Activated CD8-positive, alpha-beta T cell treated with anti-CD3 and anti-CD28 coated beads for 36 hours (primary cell): ENCODE measurements around the gene UFC1. TPM values are rescaled to one million over a fixed set of nuclear protein-coding genes. Genes with fewer than 3 reads are reported as not detected.

Source experiments
- ATAC-seq: fragments of 200-7000 bp; cut with Tn5 transposase; one replicate; pipeline ENCODE4 v1.10.0; 2021; ENCODE audit warnings: mild to moderate bottlenecking, moderate library complexity
- CTCF ChIA-PET: fragments of 350-600 bp; sonication (Branson Sonifier 250); formaldehyde crosslinking; loops from one replicate; lab custom pipeline; 2021; ENCODE audit warnings: antibody characterized with exemption; lab: Charles Lee
- POLR2A ChIA-PET: fragments of 350-600 bp; sonication (Branson Sonifier 250); formaldehyde crosslinking; loops from one replicate; lab custom pipeline; 2021; ENCODE audit warnings: antibody characterized with exemption; lab: Charles Lee
- DNase-seq: peaks from one replicate; pipeline ENCODE4 v3.0.0-alpha.2; 2020
- H3K27ac Mint-ChIP-seq: one replicate; pipeline ENCODE4 v1.8.0; 2021; ENCODE audit warnings: mild to moderate bottlenecking, mixed read lengths
- H3K27me3 Mint-ChIP-seq: one replicate; pipeline ENCODE4 v1.8.0; 2021; ENCODE audit warnings: mixed read lengths
- H3K36me3 Mint-ChIP-seq: one replicate; pipeline ENCODE4 v1.8.0; 2021; ENCODE audit warnings: low read depth, mixed read lengths
- H3K4me1 Mint-ChIP-seq: one replicate; pipeline ENCODE4 v1.8.0; 2021; ENCODE audit warnings: low read depth, mixed read lengths
- H3K4me3 Mint-ChIP-seq: one replicate; pipeline ENCODE4 v1.8.0; 2021; ENCODE audit warnings: mild to moderate bottlenecking, moderate library complexity, mixed read lengths
- H3K9me3 Mint-ChIP-seq: one replicate; pipeline ENCODE4 v1.8.0; 2021; ENCODE audit warnings: mixed read lengths
- intact Hi-C: fragments of 100-400 bp; cut with micrococcal nuclease; formaldehyde crosslinking; loops from one replicate; pipeline ENCODE4 v1.10.0; 2022
- total RNA-seq, 2 experiments: library from RNA; stranded (reverse); gene quantifications; one replicate each; pipeline ENCODE4 v1.2.3, GENCODE V29; 2021
- TF ChIP-seq, protein P1 (sequence below): fragments of 200-600 bp; IDR thresholded peaks from one replicate; pipeline ENCODE4 v1.8.0; 2022; ENCODE audit warnings: antibody characterized with exemption, mild to moderate bottlenecking

Gene UFC1
- total RNA-seq, 2 experiments from 2014 or later = 81.2 to 84.1 TPM

- Mint-ChIP-seq H3K9me3 (no peaks in the 10 kb centered on the region), H3K27ac (no peak overlapping the region), H3K4me3 (peak overlapping the region; percentile 80), H3K4me1 (peaks cover 61% of the 10 kb centered on the region), H3K36me3 (peaks cover 30% of the 10 kb centered on the region), H3K27me3 (no peaks in the 10 kb centered on the region)
- no peak for DNase-seq
- POLR2A ChIA-PET = interaction anchor here (1.0 to 1.3 kb wide), 3 partner anchors 16 to 41 kb away, joined by 3 to 5 read pairs (median 5); partner anchors contain the start of genes B4GALT3 and NDUFS2
- intact Hi-C loops = no loop called here
- TF ChIP-seq, protein P1, sequence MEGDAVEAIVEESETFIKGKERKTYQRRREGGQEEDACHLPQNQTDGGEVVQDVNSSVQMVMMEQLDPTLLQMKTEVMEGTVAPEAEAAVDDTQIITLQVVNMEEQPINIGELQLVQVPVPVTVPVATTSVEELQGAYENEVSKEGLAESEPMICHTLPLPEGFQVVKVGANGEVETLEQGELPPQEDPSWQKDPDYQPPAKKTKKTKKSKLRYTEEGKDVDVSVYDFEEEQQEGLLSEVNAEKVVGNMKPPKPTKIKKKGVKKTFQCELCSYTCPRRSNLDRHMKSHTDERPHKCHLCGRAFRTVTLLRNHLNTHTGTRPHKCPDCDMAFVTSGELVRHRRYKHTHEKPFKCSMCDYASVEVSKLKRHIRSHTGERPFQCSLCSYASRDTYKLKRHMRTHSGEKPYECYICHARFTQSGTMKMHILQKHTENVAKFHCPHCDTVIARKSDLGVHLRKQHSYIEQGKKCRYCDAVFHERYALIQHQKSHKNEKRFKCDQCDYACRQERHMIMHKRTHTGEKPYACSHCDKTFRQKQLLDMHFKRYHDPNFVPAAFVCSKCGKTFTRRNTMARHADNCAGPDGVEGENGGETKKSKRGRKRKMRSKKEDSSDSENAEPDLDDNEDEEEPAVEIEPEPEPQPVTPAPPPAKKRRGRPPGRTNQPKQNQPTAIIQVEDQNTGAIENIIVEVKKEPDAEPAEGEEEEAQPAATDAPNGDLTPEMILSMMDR = no peak
- no peak for ATAC-seq
- CTCF ChIA-PET = interaction anchor here (1.8 kb wide), 1 partner anchor 66 kb away, joined by 7 read pairs; the partner anchor contains the start of gene TOMM40L
Measured at GRCh38 chr1:161160671-161161145, 6.9 kb downstream of the UFC1 start.

DNA sequence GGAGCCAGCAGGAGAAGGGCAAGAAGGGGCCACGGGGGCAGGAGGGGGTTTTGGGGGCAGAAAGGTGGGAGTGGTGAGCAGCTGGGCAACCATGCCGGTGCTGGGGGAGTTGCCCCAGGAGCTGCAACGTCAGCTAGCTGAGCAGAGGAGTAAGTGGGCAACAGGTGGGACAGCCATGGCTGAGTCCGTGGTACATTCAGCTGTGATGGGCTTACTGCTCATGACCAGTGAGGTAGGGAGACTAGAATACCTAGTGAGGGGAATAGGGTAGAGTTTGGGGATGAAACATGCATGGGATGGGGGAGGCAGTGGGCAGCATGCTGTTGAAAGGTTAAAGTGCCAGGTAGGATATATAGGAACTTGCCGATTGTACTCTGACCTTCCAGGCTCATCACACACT is 7.9 kb downstream of the UFC1 start:
- intact Hi-C loops = no loop called here
- H3K36me3 Mint-ChIP-seq = peaks cover 30% of the 10 kb centered on the region
- H3K9me3 Mint-ChIP-seq = no peaks in the 10 kb centered on the region
- H3K4me3 Mint-ChIP-seq = peak overlapping the region; percentile 3
- no peak overlapping the region for H3K27ac Mint-ChIP-seq
- DNase-seq (no peak), ATAC-seq (no peak)
- peaks cover 58% of the 10 kb centered on the region for H3K4me1 Mint-ChIP-seq
- H3K27me3 Mint-ChIP-seq = no peaks in the 10 kb centered on the region
- ChIA-PET CTCF (interaction anchor here (1.6 to 1.8 kb wide), 2 partner anchors 65 to 129 kb away, joined by 3 to 7 read pairs; partner anchors contain the start of gene TOMM40L), POLR2A (interaction anchor here (0.7 to 1.2 kb wide), 5 partner anchors 19 to 117 kb away, joined by 3 read pairs; partner anchors contain the start of gene NDUFS2)
- TF ChIP-seq, protein P1 = no peak

GRCh38 chr1:161162052-161162451 is 8.3 kb downstream of the UFC1 start:
- ChIA-PET CTCF (interaction anchor here (1.6 to 1.8 kb wide), 3 partner anchors 44 to 129 kb away, joined by 3 to 7 read pairs (median 4); partner anchors contain the start of genes NIT1, PFDN2 and TOMM40L), POLR2A (interaction anchor here (0.7 to 1.2 kb wide), 6 partner anchors 20 to 117 kb away, joined by 3 to 4 read pairs (median 3); partner anchors contain the start of genes NDUFS2 and PCP4L1)
- TF ChIP-seq, protein P1 = no peak
- DNase-seq (no peak), ATAC-seq (no peak)
- intact Hi-C loops = no loop called here
- H3K9me3 Mint-ChIP-seq = no peaks in the 10 kb centered on the region
- H3K27me3 Mint-ChIP-seq = no peaks in the 10 kb centered on the region
- peaks cover 60% of the 10 kb centered on the region for H3K4me1 Mint-ChIP-seq
- H3K36me3 Mint-ChIP-seq = peaks cover 27% of the 10 kb centered on the region
- H3K4me3 Mint-ChIP-seq = peak overlapping the region; percentile 3
- H3K27ac Mint-ChIP-seq = peak overlapping the region; percentile 9

GRCh38 chr1:161162806-161163205 is 9.0 kb downstream of the UFC1 start:
- no peak for ATAC-seq
- ChIA-PET POLR2A (interaction anchor here (0.9 to 6.5 kb wide), 3 partner anchors 13 to 96 kb away, joined by 3 to 46 read pairs (median 4); partner anchors contain the start of genes B4GALT3 and PCP4L1), CTCF (interaction anchor here (1.6 to 1.8 kb wide), 3 partner anchors 45 to 128 kb away, joined by 3 to 7 read pairs (median 4); partner anchors contain the start of genes NIT1, PFDN2 and TOMM40L)
- intact Hi-C loops = no loop called here
- Mint-ChIP-seq H3K4me3 (no peak overlapping the region), H3K36me3 (peaks cover 24% of the 10 kb centered on the region), H3K27me3 (no peaks in the 10 kb centered on the region), H3K9me3 (no peaks in the 10 kb centered on the region), H3K4me1 (peaks cover 65% of the 10 kb centered on the region), H3K27ac (no peak overlapping the region)
- TF ChIP-seq, protein P1 = no peak
- no peak for DNase-seq

GRCh38 chr1:161163793-161164192 is 10.0 kb downstream of the UFC1 start:
- DNase-seq (no peak), ATAC-seq (no peak)
- Mint-ChIP-seq H3K27me3 (no peaks in the 10 kb centered on the region), H3K27ac (peak overlapping the region; percentile 1), H3K4me3 (no peak overlapping the region), H3K4me1 (peaks cover 64% of the 10 kb centered on the region), H3K9me3 (no peaks in the 10 kb centered on the region), H3K36me3 (peaks cover 21% of the 10 kb centered on the region)
- intact Hi-C loops = no loop called here
- CTCF ChIA-PET = interaction anchor here (1.8 to 2.9 kb wide), 3 partner anchors 10 to 46 kb away, joined by 4 to 50 read pairs (median 16); partner anchors contain the start of genes NIT1, PFDN2 and UFC1
- TF ChIP-seq, protein P1 = no peak
- POLR2A ChIA-PET = interaction anchor here (0.8 to 6.5 kb wide), 3 partner anchors 9 to 45 kb away, joined by 3 to 46 read pairs (median 34); partner anchors contain the start of genes B4GALT3 and UFC1
